Measurements from ENCODE around the gene SIGLEC11. TPM values are rescaled to one million over a fixed set of nuclear protein-coding genes. Genes with fewer than 3 reads are reported as not detected.
"Not testable (repeated sequence)": the region's sequence is repeated elsewhere in the genome, so short reads cannot be mapped to it uniquely, and the experiment has no call there.

Gene SIGLEC11
- total RNA-seq, 1 donor from 2014 or later: under 0.01 TPM

DNA sequence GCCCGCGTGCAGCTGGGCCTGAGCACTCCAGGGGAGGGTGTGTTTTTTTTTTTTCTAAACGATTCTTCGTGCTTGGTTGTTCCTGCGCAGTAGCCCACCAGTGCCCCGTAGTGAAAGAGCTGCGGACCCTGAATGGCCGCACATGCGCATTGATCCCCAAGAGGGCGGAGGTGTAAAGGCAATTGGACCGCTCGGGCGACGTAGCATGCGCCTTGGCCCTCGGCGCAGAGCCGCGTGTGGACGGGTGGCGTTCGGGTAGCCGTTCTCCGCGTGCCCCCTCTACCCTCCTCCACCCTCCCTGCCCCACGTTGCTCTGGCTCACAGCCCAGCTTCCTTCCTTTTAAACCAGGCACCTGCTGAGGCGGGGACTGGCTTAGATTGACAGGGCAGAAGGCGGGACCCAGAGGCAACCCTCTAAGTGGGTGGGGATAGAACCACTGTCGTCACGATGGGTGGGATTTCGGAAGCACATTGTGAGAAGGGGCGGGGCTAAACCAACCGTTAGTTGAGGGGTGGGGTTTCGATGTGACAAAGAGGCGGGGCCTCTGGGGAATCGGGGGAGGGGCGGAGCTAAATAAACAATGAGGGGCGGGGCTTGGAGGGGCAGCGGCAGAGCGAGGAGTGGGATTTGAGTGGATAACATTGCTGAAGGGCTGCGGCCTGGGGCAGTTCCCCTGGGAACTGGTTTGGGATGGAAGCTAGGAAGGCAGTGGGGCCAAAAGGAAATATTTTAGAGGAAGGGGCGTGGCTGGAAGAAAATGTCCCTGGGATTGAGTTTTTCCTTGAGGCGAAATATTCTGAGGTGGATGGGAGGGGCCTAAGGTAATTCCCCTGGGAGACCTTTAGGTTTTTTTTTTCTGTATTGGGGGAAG, 31.1 kb downstream of the SIGLEC11 start:
- FAIRE-seq (no peak), DNase-seq (ENCODE audit: low spot score in 2 of 2) (peak; percentile 95 to 98)

DNA sequence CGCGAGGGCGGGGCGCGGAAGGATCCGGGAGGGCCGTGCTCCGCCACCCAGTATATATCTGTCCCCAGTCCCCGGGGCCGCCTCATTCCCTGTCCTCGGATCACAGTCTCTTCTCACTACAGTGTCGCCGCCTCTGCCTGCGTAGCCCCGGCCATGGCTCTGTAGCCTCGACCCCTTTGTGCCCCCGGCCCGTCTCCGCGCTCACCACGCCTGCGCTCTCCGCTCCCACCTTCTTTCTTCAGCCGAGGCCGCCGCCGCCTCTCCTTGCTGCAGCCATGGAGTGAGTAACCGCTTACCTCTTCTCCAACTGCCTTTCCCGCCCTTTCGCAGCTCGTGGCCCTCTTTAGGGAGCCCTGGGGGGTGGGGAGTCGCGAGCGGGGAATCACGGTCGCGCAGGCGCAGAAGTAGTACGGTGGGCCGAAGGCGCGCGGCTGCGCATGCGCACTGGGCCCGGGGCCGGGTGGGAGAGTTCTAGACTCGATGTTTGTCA, 31.8 kb downstream of the SIGLEC11 start, which contains the start of the genes ATF5 and NUP62:
Gene ATF5, plus strand, starts transcription at position 85 of the 490 bp plus-strand sequence. CDS start 1,646 bp downstream, outside the sequence.
Gene NUP62, minus strand, starts transcription at position 384 of the 490 bp plus-strand sequence. CDS start 19,697 bp downstream, outside the sequence.
- FAIRE-seq: no peak
- peak; percentile 94 for DNase-seq (ENCODE audit: low spot score in 2 of 2)

DNA sequence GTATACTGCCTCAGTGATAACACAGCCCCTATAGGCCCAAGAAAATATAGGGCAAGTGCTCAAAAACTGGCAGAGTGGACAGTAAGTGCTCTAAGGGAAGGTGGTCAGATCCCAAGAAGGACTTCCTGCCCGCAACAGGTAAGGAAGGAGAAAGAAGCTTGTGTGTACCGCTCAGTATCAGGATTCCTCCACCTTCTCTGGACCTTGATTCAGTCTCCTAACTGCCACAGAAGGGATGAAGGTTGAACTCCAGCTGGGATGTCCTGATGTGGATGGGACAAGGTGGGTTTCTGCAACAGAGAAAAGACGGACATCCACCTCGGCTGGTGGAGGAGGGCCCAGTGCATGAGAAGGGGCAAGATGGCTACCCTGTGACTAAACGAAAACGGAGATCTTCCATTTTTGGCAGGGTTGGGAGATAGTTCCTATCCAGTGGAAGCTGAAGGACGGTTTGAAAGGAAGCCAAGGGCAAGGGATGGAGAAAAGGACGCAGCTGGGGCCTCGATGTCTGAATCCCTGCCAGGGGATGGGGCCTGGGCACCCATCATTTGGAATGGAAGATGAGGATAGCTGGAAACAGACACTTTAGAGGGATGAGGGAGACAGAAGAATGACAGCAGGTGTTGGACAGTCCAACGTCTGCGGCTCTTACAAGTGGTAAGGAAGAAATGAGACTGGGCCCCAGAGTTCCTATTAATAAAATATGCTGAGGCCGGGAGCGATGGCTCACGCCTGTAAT, 33.3 kb downstream of the SIGLEC11 start:
- FAIRE-seq (no peak), DNase-seq (ENCODE audit: low spot score in 2 of 2) (no peak)

DNA sequence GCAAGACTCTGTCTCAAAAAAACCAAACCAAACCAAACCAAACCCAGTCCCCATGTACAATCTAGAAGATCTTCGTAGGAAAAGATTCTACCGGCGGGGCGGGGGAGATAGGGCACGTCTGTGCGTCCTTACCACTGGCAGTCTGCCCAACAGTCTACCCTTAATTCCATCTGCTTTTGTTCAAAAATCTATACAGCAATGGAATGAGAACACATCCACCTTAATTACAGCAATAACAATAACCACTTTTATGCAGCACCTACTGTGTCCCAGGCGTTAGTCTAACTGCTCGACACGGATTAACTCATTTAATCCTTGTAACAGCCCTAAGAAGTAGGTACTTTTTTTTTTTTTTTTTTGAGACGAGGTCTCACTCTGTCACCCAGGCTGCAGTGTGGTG, 34.5 kb downstream of the SIGLEC11 start:
- DNase-seq (ENCODE audit: low spot score in 2 of 2): no peak
- no peak for FAIRE-seq

DNA sequence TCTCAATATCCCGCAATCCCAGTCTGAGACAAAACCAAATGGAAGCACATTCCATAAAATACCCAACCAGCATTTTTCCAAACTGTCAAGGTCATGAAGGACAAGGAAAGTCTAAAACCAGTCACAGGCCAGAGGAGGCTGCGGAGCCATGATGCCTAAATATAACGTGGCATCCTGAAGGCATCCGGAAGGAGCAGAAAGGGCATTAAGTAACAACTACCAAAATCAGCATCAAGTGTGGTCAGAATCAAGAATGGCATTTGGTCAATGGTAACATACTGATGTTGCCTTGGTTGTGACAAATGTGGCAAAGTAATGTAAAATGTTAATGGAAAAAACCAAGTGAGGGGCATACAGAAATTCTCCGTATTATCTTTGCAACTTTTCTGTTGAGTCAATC, 35.5 kb downstream of the SIGLEC11 start:
- FAIRE-seq (no peak), DNase-seq (ENCODE audit: low spot score in 2 of 2) (no peak)

DNA sequence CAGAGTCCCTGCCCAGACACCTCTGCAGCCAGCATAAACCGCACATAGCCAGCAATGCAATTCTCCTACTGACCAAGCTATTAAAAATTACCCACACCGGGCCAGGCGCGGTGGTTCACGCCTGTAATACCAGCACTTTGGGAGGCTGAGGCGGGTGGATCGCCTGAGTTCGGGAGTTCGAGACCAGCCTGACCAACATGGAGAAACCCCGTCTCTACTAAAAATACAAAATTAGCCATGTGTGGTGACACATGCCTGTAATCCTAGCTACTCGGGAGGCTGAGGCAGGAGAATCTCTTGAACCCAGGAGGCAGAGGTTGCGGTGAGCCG, 36.1 kb downstream of the SIGLEC11 start:
- DNase-seq (ENCODE audit: low spot score in 2 of 2); FAIRE-seq: not testable (repeated sequence)

DNA sequence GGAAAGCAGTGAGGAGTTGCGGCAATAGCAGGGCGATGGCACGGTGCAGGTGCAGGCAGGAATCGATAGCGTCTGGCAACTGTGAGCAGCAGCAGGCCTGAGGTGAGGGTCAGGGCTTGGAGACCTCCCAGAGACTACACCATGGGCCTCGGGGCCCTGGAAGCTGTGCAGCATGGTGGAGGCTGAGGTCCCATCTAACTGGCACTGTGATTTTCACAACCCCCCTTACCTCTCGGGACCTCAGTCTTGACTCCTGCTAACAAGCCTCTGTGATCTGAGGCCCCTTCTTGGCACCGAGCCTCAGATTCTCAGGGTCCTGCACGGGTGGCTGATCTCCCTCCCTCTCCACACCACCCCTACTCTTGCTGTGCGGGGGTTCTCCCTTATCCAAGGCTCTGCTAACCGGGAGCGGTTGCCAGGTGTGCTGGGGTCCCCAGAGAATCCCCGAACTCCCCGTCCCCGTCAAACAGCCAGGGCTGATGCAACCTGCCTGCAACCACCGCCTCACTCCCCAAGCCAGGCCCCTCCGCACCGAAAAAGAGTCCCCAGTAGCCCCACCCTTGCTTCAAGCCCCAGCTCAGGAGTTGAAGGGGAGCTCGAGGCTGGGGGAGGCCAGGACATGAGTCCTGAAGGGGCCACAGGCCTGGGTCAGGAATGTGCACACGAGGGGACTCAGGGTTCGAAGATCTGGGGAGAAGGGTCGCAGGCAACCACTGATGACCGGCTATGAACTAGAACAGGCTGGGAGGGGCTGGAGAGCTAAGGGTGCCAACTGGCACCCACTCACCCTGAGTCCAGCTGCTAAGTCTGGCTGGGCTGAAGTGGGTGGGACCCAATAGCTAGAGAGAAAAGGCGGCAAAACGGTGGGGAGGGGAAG, 36.7 kb downstream of the SIGLEC11 start:
- DNase-seq (ENCODE audit: low spot score in 2 of 2) (no peak), FAIRE-seq (no peak)

DNA sequence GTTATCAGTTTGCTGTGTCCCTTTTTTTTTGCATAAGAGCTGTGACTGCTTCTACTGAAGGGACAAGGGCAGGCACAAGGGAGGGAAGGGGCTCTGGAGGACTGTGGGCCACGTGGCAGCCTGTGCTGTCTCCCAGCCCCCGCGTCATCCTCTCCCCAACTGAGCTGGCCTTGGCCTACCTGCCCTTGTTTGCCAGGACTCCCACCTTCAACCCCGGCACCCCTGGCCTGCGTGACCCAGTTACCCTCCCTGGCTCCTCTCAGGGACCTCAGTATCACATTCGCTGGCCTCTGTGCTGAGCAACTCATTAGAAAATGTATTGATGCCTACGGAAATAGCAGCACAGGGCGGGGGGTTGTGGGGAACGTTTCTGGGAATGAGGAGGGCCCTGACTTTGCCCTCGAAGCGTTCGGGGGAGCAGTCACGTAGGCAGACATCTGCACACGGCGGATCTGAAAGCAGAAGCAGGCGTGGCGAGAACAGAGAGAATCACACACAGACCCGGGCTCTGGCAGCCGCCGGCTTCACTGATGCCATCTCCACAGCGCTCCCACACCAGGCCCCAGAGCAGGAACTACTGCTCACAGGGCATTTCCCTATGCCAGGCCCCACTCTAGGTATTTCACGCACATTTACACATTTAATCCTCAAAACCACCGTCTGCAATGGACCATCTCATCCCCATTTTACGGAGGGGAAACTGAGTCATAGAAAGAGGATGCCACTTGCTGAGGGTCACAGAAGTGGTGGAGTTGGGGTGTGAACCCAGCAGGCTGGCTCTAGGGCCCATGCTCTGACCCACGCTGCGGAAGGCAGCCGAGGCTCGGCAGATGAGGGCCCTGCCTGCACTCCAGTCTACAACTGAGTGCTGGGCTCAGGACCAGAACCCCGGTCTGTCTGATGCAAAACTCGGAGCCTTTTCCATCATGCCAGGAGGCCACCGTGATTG, 37.6 kb downstream of the SIGLEC11 start:
- no peak for DNase-seq (ENCODE audit: low spot score in 2 of 2)
- no peak for FAIRE-seq

DNA sequence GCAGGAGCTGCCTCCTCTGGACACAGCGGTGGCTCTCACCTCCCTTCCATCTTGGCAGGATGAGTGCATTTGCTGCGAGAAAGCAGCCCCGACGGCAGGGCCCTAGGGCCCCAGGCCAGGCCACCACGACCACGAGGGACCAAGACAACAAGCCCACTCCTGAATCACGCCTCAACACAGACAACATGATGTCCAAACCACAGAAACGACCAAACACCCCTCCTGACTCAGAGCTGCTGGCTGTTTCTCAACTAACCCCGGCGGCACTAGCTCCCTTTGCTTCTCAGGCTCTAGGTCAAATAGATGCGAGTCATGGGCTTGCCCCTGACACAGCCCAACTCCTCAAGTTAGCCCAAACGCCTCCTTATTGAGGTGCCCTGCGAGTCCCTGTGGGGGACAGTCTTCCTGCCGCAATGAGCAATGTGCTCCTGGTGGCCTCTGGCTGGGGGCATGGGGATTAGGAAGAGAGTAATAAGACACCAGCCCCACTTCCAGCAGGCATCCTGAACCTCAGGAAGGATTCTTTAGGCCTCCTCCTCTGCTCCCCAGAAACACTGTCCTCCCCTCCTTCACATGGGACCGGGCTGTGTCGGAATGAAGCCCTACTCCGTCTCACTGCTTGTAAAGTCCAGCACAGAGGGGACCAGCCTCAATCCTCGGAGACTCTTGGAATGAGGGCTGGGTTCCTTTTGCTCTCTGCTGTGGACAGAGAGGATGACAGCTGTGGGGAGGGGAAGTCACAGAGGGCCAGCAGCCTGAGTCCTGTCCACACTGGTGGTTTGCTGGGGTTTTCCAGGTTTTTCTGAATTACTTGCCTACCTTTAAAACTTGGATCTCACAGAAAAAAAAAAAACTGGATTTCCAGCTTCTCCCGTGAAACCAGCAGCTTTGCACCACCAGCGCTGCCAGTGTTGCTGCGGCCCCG, 38.8 kb downstream of the SIGLEC11 start:
- DNase-seq (ENCODE audit: low spot score in 2 of 2) (no peak), FAIRE-seq (no peak)

DNA sequence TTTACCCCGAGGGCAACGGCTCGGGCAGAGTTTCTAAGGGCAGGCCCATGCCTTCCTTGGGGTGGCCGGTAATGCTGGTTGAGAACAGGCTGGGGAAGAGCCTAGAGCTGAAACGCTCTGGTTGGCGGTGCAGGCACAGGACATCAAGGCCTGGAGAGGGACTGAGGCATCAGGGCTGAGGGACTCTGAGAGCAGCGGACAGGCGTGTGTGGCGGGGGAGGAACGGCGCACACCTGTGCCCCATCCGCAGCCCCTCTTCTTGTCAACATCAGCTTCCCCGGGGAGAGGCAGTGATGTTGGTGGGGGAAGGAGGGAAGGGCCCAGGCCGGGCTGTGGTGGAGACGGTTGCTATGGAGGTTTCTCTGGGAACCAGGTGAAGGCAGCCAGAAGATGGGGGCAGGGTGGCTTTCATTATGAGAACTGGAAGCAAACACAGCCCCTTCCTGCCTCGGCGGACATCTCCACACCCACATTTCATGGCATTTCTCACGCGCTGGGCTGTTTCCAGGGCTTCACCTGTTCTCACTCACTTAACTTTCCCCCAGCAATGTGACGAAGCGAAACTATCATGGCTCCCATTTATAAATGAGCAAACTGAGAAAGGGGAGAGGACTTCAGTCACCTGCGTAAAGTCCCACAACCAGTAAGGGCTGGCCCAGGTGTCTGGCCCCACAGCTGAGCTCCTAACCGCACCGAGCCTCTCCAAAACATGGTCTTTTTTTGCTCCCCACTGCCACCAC, 40.2 kb downstream of the SIGLEC11 start:
- FAIRE-seq (no peak), DNase-seq (ENCODE audit: low spot score in 2 of 2) (no peak)

DNA sequence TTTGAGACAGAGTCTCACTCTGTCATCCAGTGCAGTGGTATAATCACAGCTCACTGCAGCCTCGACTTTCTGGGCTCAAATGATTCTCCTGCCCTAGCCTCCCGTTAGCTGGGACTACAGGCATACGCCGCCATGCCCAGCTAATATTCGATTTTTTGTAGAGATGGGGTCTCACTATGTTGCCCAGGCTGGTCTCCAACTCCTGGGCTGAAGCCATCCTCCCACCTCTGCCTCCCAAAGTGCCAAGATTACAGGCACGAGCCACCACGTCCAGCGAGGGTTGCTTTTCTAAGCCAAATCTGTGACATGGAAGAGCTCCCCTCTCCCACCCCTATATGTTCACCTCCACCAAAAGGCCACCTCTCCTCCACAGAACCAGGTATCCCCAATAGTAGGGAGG, 42.9 kb downstream of the SIGLEC11 start:
- FAIRE-seq: no peak
- no peak for DNase-seq (ENCODE audit: low spot score in 2 of 2)

DNA sequence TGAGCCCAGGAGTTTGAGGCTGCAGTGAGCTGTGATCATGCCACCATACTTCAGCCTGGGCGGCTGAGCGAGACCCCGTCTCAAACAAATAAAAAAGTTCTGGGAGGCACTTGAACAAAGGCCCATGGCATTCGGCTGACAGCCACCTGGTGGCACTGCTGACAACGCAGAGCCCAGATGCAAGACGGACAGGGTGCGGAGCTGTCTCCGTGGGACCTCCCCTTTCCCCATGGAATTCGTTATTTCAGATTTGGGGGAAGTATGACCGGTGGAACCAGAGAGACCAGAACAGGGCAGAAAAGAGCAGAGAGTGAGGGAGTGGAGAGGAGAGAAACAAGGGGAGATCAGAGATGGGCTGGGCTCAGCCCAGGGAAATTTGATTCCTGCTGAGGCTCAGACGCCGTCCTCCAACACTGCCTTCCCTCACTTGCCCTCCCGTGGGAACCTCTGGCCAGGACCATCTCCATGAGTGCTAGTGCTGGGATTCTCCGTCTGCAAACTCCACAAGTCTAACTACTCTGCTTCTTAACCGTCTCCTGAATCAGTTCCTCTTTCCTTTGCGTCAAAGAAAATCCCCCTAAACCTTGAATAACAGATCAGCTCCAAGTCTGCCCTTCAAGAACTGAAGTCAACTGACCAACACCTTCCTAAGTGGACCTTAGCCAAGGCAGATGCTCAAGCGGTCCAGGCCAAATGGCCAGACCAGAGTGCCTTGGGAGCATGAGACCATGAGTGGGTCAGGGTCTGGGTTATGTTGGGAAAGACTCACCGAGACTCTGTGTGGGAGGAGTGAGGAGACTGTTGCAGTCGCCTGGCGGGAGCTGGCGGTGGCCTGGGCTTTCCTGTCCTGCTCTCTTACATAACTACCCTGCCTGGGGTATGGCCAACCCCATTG, 43.9 kb downstream of the SIGLEC11 start:
- DNase-seq (ENCODE audit: low spot score in 2 of 2): no peak
- FAIRE-seq: no peak

DNA sequence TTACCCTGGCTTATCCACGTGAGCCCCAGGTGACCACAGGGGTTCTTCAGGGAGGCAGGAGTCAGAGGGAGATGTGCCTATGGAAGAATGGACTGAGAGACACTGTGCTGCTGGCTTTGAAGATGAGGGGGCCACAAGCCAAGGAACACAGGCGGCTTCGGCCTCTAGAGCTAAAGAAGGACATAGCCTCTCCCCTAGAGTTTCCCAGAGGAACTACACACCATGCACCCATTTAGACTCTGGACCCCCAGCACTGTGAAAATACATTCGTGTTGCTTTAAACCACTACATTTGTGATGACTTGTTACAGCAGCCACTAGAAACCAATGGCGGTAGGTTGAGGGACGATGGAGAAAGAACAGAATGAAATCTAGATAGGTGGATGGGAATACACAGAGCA, 45.7 kb downstream of the SIGLEC11 start:
- FAIRE-seq: no peak

DNA sequence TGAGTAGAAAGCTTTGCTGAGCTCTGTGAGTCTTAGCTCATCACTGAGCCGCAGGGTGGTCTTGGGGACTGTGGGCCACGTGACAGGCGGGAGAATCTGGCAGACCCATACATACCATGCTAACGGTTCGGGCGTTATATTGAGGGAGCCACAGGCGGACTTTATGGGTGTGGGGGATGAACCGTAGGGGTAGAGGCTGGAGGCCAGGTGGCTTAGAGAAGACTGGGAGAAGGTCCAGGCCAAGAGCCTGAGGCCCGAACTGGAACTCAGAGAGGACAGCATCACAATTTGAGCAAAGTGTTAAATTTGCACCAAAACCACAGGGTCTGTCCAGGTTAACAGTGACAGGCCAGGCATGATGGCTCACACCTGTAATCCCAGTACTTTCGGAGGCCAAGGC, 47.3 kb downstream of the SIGLEC11 start:
- no peak for FAIRE-seq
- no peak for DNase-seq (ENCODE audit: low spot score in 2 of 2)

More for the DNA sequence above, 45.7 kb downstream of the SIGLEC11 start:
- no peak for DNase-seq (ENCODE audit: low spot score in 2 of 2)

DNA sequence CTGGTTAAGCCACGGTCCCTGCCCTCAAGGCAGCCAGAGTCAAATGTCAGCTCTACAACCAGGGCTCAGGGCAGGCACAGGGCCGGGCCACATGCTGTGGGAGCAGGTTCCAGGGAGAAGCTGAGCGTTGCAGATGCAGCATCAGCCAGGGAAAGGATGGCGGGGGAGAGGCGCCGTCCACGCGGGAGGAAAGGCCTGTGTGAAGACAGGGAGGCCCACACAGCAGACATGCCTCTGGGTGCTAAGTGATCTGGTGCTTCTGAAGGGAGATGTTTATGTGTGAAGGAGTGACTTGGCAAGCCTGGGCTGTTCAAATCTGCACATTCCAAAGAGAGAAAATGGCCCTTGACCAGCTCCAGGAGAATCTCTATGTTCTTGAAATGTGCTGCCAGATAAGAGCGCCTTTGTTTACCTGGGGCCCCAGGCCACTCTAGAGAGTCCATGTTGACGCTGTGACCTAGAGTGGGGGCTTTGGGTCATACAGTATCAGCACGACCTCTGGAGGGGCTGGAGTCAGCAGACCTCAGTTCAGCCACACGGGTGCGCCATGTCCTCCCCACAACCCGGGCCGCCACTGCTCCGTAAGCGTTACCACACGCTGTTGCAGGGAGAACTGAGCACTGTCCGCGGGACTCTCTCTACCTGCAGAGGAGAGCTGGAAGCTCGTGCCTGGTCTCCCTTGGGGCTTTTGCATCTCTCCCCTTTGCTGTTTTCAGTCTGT, 47.8 kb downstream of the SIGLEC11 start:
- no peak for FAIRE-seq
- DNase-seq (ENCODE audit: low spot score in 2 of 2): no peak

Data from frontal cortex (tissue), 4 donors.